HepG2 (cell line): ENCODE results near the gene ZNF544.

Experiments used
- EZH2 ChIP-seq: conservative IDR thresholded peaks from 2 replicates; pipeline ENCODE4 v1.6.1; 2012; ENCODE audit warnings: mild to moderate bottlenecking, low read depth, low read length, moderate library complexity
- HOXA7 ChIP-seq: sonication (generic); formaldehyde crosslinking; IDR thresholded peaks from 2 replicates; pipeline ENCODE4 v1.8.1; 2022; ENCODE audit warnings: mild to moderate bottlenecking, missing genetic modification reagents, moderate library complexity
- RBFOX2 ChIP-seq: fragments of 200-400 bp; formaldehyde crosslinking; IDR thresholded peaks from 2 replicates; pipeline ENCODE4 v1.6.1; 2017; ENCODE audit warnings: low read depth, mild to moderate bottlenecking, low read length
- ZNF317 ChIP-seq: sonication (generic); formaldehyde crosslinking; IDR thresholded peaks from 2 replicates; pipeline ENCODE4 v1.5.0; 2020; ENCODE audit warnings: mild to moderate bottlenecking, missing genetic modification reagents

DNA sequence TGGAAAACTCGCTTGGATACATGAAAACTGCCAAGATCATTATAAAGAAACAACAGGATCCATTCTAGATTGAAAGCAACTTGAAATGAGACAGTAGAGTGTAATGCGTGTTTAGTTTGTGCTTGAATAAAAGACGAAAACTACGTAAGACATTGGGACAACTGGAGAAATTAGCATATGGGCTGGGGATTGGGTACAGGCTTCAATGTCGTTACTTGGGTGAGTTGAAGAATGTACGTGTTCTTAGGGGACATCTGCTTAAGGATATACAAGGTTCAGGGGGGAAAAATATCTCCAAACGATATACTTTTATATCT, 76.0 kb downstream of the ZNF544 start:
- TF ChIP-seq HOXA7 (CRISPR knock-in tag) (no peak), EZH2 (no peak), ZNF317 (CRISPR knock-in tag) (no peak), RBFOX2 (no peak)
